ENCODE data around the gene C4B. TPM values are rescaled to one million over a fixed set of nuclear protein-coding genes. Genes with fewer than 3 reads are reported as not detected.
"Not testable (repeated sequence)": the region's sequence is repeated elsewhere in the genome, so short reads cannot be mapped to it uniquely, and the experiment has no call there.

Gene C4B
- total RNA-seq, 6 experiments from 2014 or later, result 1.5 to 2.5 (median 2.0) TPM

GRCh38 chr6:32045811-32046449 is 31.3 kb downstream of the C4B start:
- TF ChIP-seq CTCF (IDR thresholded peaks at IDR 0.05), result no peak
- no peak overlapping the region; the same call in 1 of the 2 replicates for H3K27ac Mint-ChIP-seq
- no peaks in the 10 kb centered on the region for H3K9me3 Mint-ChIP-seq
- H3K36me3 Mint-ChIP-seq (ENCODE audit: low read depth), result no peaks in the 10 kb centered on the region
- DNase-seq, result no peak
- peaks cover 7% of the 10 kb centered on the region for H3K27me3 Mint-ChIP-seq (ENCODE audit: insufficient read depth)
- H3K4me3 Mint-ChIP-seq, result no peak overlapping the region
- H3K4me1 Mint-ChIP-seq (ENCODE audit: low read depth), result peaks cover 19% of the 10 kb centered on the region

- Mint-ChIP-seq H3K4me3 (no peak overlapping the region), H3K4me1 (ENCODE audit: low read depth) (peaks cover 19% of the 10 kb centered on the region), H3K27ac (peak overlapping the region; percentile 38; the same call in 1 of the 2 replicates), H3K27me3 (ENCODE audit: insufficient read depth) (peaks cover 10% of the 10 kb centered on the region), H3K9me3 (no peaks in the 10 kb centered on the region), H3K36me3 (ENCODE audit: low read depth) (no peaks in the 10 kb centered on the region)
- TF ChIP-seq CTCF (IDR thresholded peaks at IDR 0.05), result peak; percentile 46; the same call in 1 of the 2 replicates
- no peak for DNase-seq
Observed at GRCh38 chr6:32046450-32047083, 32.0 kb downstream of the C4B start.

- peaks cover 13% of the 10 kb centered on the region for H3K27me3 Mint-ChIP-seq (ENCODE audit: insufficient read depth)
- TF ChIP-seq CTCF (IDR thresholded peaks at IDR 0.05), result no peak
- no peaks in the 10 kb centered on the region for H3K9me3 Mint-ChIP-seq
- H3K36me3 Mint-ChIP-seq (ENCODE audit: low read depth), result no peaks in the 10 kb centered on the region
- peak overlapping the region; percentile 38; the same call in 1 of the 2 replicates for H3K27ac Mint-ChIP-seq
- H3K4me3 Mint-ChIP-seq, result no peak overlapping the region
- DNase-seq, result no peak
- H3K4me1 Mint-ChIP-seq (ENCODE audit: low read depth), result peaks cover 19% of the 10 kb centered on the region
Observed at GRCh38 chr6:32047084-32047478, 32.5 kb downstream of the C4B start.

GRCh38 chr6:32047539-32047854 is 32.9 kb downstream of the C4B start:
- DNase-seq, result no peak
- no peak overlapping the region for H3K4me3 Mint-ChIP-seq
- H3K27me3 Mint-ChIP-seq (ENCODE audit: insufficient read depth), result peaks cover 13% of the 10 kb centered on the region
- H3K9me3 Mint-ChIP-seq, result no peaks in the 10 kb centered on the region
- H3K36me3 Mint-ChIP-seq (ENCODE audit: low read depth), result no peaks in the 10 kb centered on the region
- peaks cover 19% of the 10 kb centered on the region for H3K4me1 Mint-ChIP-seq (ENCODE audit: low read depth)
- no peak for TF ChIP-seq CTCF (IDR thresholded peaks at IDR 0.05)
- no peak overlapping the region for H3K27ac Mint-ChIP-seq

GRCh38 chr6:32047855-32048766 is 33.5 kb downstream of the C4B start:
- DNase-seq, result peak; percentile 23
- peaks cover 16% of the 10 kb centered on the region for H3K27me3 Mint-ChIP-seq (ENCODE audit: insufficient read depth)
- H3K4me3 Mint-ChIP-seq, result no peak overlapping the region
- no peaks in the 10 kb centered on the region for H3K9me3 Mint-ChIP-seq
- no peaks in the 10 kb centered on the region for H3K36me3 Mint-ChIP-seq (ENCODE audit: low read depth)
- peaks cover 19% of the 10 kb centered on the region for H3K4me1 Mint-ChIP-seq (ENCODE audit: low read depth)
- TF ChIP-seq CTCF (IDR thresholded peaks at IDR 0.05), result peak; percentile 94
- peak overlapping the region; percentile 8; the same call in 1 of the 2 replicates for H3K27ac Mint-ChIP-seq

- not testable (repeated sequence) for H3K36me3 Mint-ChIP-seq (ENCODE audit: low read depth); DNase-seq
Observed at GRCh38 chr6:32049149-32049548, 34.6 kb downstream of the C4B start.

GRCh38 chr6:32049736-32050135 is 35.1 kb downstream of the C4B start:
- H3K4me3 Mint-ChIP-seq; H3K36me3 Mint-ChIP-seq (ENCODE audit: low read depth); DNase-seq; H3K9me3 Mint-ChIP-seq; H3K27ac Mint-ChIP-seq: not testable (repeated sequence)
- H3K4me1 Mint-ChIP-seq (ENCODE audit: low read depth), result peaks cover 19% of the 10 kb centered on the region
- H3K27me3 Mint-ChIP-seq (ENCODE audit: insufficient read depth), result peaks cover 23% of the 10 kb centered on the region

More at GRCh38 chr6:32049149-32049548, 34.6 kb downstream of the C4B start:
- H3K4me3 Mint-ChIP-seq, H3K9me3 Mint-ChIP-seq, H3K27ac Mint-ChIP-seq: not testable (repeated sequence)
- peaks cover 19% of the 10 kb centered on the region for H3K4me1 Mint-ChIP-seq (ENCODE audit: low read depth)
- H3K27me3 Mint-ChIP-seq (ENCODE audit: insufficient read depth), result peaks cover 18% of the 10 kb centered on the region

Data from HFFc6 (cell line).